H9 (cell line): ENCODE measurements around the gene PDE7B. TPM values are rescaled to one million over a fixed set of nuclear protein-coding genes. Genes with fewer than 3 reads are reported as not detected.
A peak's percentile ranks its signal among the peaks of the same experiment; 100 is the strongest.

Experiments
- DNase-seq: peaks from one replicate; pipeline ENCODE4 v3.0.0-alpha.2; 2017
- H2AFZ ChIP-seq: one replicate; pipeline ENCODE4 v1.6.1; 2013; ENCODE audit warnings: mild to moderate bottlenecking, low read length, control low read depth, moderate library complexity
- H2AK5ac ChIP-seq: 2 replicates; pipeline ENCODE4 v1.6.1; 2013; ENCODE audit warnings: low read length, control low read depth, mixed read lengths; ENCODE audit not compliant: insufficient read length
- H2BK120ac ChIP-seq: one replicate; pipeline ENCODE4 v1.6.1; 2013; ENCODE audit warnings: low read depth, mild to moderate bottlenecking, low read length, control low read depth, inconsistent platforms; ENCODE audit not compliant: poor library complexity, severe bottlenecking
- H2BK12ac ChIP-seq: 2 replicates; pipeline ENCODE4 v1.6.1; 2013; ENCODE audit warnings: low read length, control low read depth, mixed read lengths, low read depth; ENCODE audit not compliant: insufficient read length
- H2BK15ac ChIP-seq: 2 replicates; pipeline ENCODE4 v1.6.1; 2013; ENCODE audit warnings: low read depth, low read length, control low read depth
- H2BK20ac ChIP-seq: one replicate; pipeline ENCODE4 v1.6.1; 2013; ENCODE audit warnings: low read depth, mild to moderate bottlenecking, low read length, control low read depth, inconsistent platforms; ENCODE audit not compliant: poor library complexity, severe bottlenecking
- H2BK5ac ChIP-seq: 2 replicates; pipeline ENCODE4 v1.6.1; 2013; ENCODE audit warnings: low read length, control low read depth, mixed read lengths; ENCODE audit not compliant: insufficient read length
- H3K14ac ChIP-seq: 2 replicates; pipeline ENCODE4 v1.6.1; 2013; ENCODE audit warnings: low read length, control low read depth; ENCODE audit not compliant: insufficient read depth
- H3K18ac ChIP-seq: 2 replicates; pipeline ENCODE4 v1.6.1; 2013; ENCODE audit warnings: low read depth, mild to moderate bottlenecking, mixed read lengths, low read length, control low read depth; ENCODE audit not compliant: insufficient read length
- H3K23ac ChIP-seq: 2 replicates; pipeline ENCODE4 v1.6.1; 2013; ENCODE audit warnings: low read length, control low read depth, mixed read lengths, low read depth; ENCODE audit not compliant: insufficient read length
- H3K23me2 ChIP-seq: 2 replicates; pipeline ENCODE4 v1.6.1; 2013; ENCODE audit warnings: low read depth, mild to moderate bottlenecking, mixed read lengths, low read length, control low read depth; ENCODE audit not compliant: insufficient read length, poor library complexity, severe bottlenecking
- H3K27ac ChIP-seq: 2 replicates; pipeline ENCODE4 v1.5.1; 2013; ENCODE audit warnings: low read length, control low read depth, mixed read lengths, low read depth; ENCODE audit not compliant: insufficient read length
- H3K27me3 ChIP-seq: 2 replicates; pipeline ENCODE4 v1.6.1; 2013; ENCODE audit warnings: low read length, control low read depth, inconsistent platforms; ENCODE audit not compliant: insufficient read depth
- H3K4ac ChIP-seq: 2 replicates; pipeline ENCODE4 v1.6.1; 2013; ENCODE audit warnings: low read depth, mild to moderate bottlenecking, control low read depth, inconsistent platforms, low read length, moderate library complexity
- H3K4me1 ChIP-seq: 2 replicates; pipeline ENCODE4 v1.6.1; 2013; ENCODE audit warnings: low read length, control low read depth, inconsistent platforms; ENCODE audit not compliant: insufficient read depth
- H3K4me2 ChIP-seq: 2 replicates; pipeline ENCODE4 v1.6.1; 2013; ENCODE audit warnings: low read length, control low read depth, mixed read lengths; ENCODE audit not compliant: insufficient read length, insufficient read depth
- H3K56ac ChIP-seq: 2 replicates; pipeline ENCODE4 v1.6.1; 2013; ENCODE audit warnings: low read depth, mild to moderate bottlenecking, mixed read lengths, low read length, control low read depth; ENCODE audit not compliant: insufficient read length
- H3K79me1 ChIP-seq: 2 replicates; pipeline ENCODE4 v1.6.1; 2013; ENCODE audit warnings: low read depth, mild to moderate bottlenecking, moderate library complexity, low read length, control low read depth, inconsistent platforms; ENCODE audit not compliant: insufficient read depth, poor library complexity, severe bottlenecking
- H3K79me2 ChIP-seq: 2 replicates; pipeline ENCODE4 v1.6.1; 2013; ENCODE audit warnings: low read length, control low read depth, inconsistent platforms; ENCODE audit not compliant: insufficient read depth
- H3K9ac ChIP-seq: 2 replicates; pipeline ENCODE4 v1.6.1; 2013; ENCODE audit warnings: low read length, control low read depth, mixed read lengths; ENCODE audit not compliant: insufficient read length; ENCODE audit errors: extremely low read depth
- H3K9me3 ChIP-seq: one replicate; pipeline ENCODE4 v1.6.1; 2013; ENCODE audit warnings: low read depth, low read length, inconsistent platforms; ENCODE audit not compliant: control insufficient read depth
- H3T11ph ChIP-seq: one replicate; pipeline ENCODE4 v1.6.1; 2013; ENCODE audit warnings: mild to moderate bottlenecking, low read length, control low read depth, inconsistent platforms
- H4K20me1 ChIP-seq: one replicate; pipeline ENCODE4 v1.6.1; 2013; ENCODE audit not compliant: control insufficient read depth, insufficient read length, insufficient read depth
- H4K5ac ChIP-seq: 2 replicates; pipeline ENCODE4 v1.6.1; 2013; ENCODE audit warnings: low read depth, mild to moderate bottlenecking, mixed read lengths, low read length, control low read depth; ENCODE audit not compliant: insufficient read length
- H4K8ac ChIP-seq: replicated peaks from 2 replicates; pipeline ENCODE4 v1.6.1; 2013; ENCODE audit warnings: low read length, control low read depth, mixed read lengths, low read depth; ENCODE audit not compliant: insufficient read length
- H4K91ac ChIP-seq: 2 replicates; pipeline ENCODE4 v1.6.1; 2013; ENCODE audit warnings: low read depth, mild to moderate bottlenecking, moderate library complexity, mixed read lengths, low read length, control low read depth; ENCODE audit not compliant: insufficient read length
- H3K27ac Mint-ChIP-seq, 3 experiments: 2 replicates in 2 of 3; 3 replicates in 1 of 3; pipeline ENCODE4 v1.8.0; 2020 to 2021; ENCODE audit warnings: mixed read lengths in 3 of 3, mild to moderate bottlenecking in 1 of 3, moderate library complexity in 1 of 3
- H3K27me3 Mint-ChIP-seq: 2 replicates; pipeline ENCODE4 v1.8.0; 2021; ENCODE audit warnings: low read depth, mild to moderate bottlenecking, moderate library complexity, mixed read lengths
- H3K36me3 Mint-ChIP-seq, 3 experiments: 2 replicates in 2 of 3; 3 replicates in 1 of 3; pipeline ENCODE4 v1.8.0; 2020 to 2021; ENCODE audit warnings: low read depth in 3 of 3, mixed read lengths in 3 of 3; ENCODE audit not compliant: insufficient read depth in 1 of 3
- H3K4me1 Mint-ChIP-seq, 2 experiments: 2 replicates each; pipeline ENCODE4 v1.8.0; 2020; ENCODE audit warnings: mixed read lengths in 2 of 2
- H3K4me3 Mint-ChIP-seq, 2 experiments: 2 replicates in 1 of 2; 3 replicates in 1 of 2; pipeline ENCODE4 v1.8.0; 2020 to 2021; ENCODE audit warnings: mild to moderate bottlenecking in 2 of 2, mixed read lengths in 2 of 2, moderate library complexity in 1 of 2
- H3K9me3 Mint-ChIP-seq, 2 experiments: 2 replicates in 1 of 2; 3 replicates in 1 of 2; pipeline ENCODE4 v1.8.0; 2020; ENCODE audit warnings: mild to moderate bottlenecking in 2 of 2, mixed read lengths in 2 of 2, moderate library complexity in 1 of 2
- CTCF ChIP-seq: fragments of 200-600 bp; sonication (generic); conservative IDR thresholded peaks from 3 replicates; pipeline ENCODE4 v1.8.0; 2021; ENCODE audit warnings: antibody characterized with exemption, mild to moderate bottlenecking
- WGBS: extraction: QIAGEN DNeasy Blood & Tissue Kit; methylation state at CpG from one replicate; pipeline ENCODE4 v1.1.7; 2013; ENCODE audit warnings: missing lambda C conversion rate, low lambda C conversion rate, mixed read lengths; ENCODE audit not compliant: insufficient read length; ENCODE audit errors: extremely low coverage; 5-methylcytosine and 5-hydroxymethylcytosine counted together
- total RNA-seq: library from RNA; stranded (reverse); gene quantifications from 2 replicates; pipeline ENCODE4 v1.2.1, GENCODE V29; 2021

PDE7B gene
- total RNA-seq, 1 experiment from 2014 or later, result not detected

DNA sequence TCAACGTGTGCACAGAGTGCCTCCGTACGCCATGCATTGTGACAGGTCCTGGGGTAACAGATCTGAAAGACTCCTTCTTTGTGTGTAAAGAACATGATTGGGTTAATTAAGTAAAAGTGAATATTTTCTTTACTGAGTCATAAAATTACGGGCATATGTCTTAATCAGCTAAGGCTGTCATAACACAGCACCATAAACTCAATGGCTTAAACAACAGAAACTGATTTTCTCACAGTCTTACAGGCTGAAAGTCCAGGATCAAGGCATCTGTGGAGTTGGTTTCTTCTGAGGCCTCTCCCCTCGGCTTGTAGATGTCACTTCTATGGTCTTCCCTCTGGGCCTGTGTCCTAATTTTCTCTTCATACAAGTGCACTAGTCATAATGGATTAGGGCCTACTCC lies 221.7 kb downstream of the PDE7B start:
- Histone ChIP-seq H3K4me2 (no peak overlapping the region), H4K8ac (no peak overlapping the region), H3K9ac (no peak overlapping the region), H3K79me2 (no peaks in the 10 kb centered on the region), H4K5ac (no peak overlapping the region), H4K91ac (no peak overlapping the region), H2BK120ac (no peak overlapping the region), H2BK15ac (no peak overlapping the region), H2AFZ (no peak overlapping the region), H3K18ac (no peak overlapping the region), H3T11ph (no peak overlapping the region), H3K27me3 (no peaks in the 10 kb centered on the region), H3K56ac (no peak overlapping the region), H2BK12ac (no peak overlapping the region), H2BK5ac (no peak overlapping the region), H3K4me1 (no peaks in the 10 kb centered on the region; the same call in 1 of the 2 replicates), H2AK5ac (no peak overlapping the region), H3K4ac (no peak overlapping the region), H4K20me1 (no peaks in the 10 kb centered on the region), H2BK20ac (no peak overlapping the region), H3K23ac (no peak overlapping the region), H3K79me1 (no peaks in the 10 kb centered on the region), H3K14ac (no peak overlapping the region), H3K9me3 (no peaks in the 10 kb centered on the region), H3K27ac (no peak overlapping the region), H3K23me2 (no peaks in the 10 kb centered on the region)
- TF ChIP-seq CTCF, result no peak
- no peaks in the 10 kb centered on the region for H3K27me3 Mint-ChIP-seq
- H3K27ac Mint-ChIP-seq, result peak overlapping the region in 1 of 3 experiments; percentile 47; a peak in 1 of 7 replicates
- no peaks in the 10 kb centered on the region for H3K36me3 Mint-ChIP-seq
- H3K4me1 Mint-ChIP-seq, result peaks cover 10 to 12% of the 10 kb centered on the region in 2 experiments
- H3K9me3 Mint-ChIP-seq, result no peaks in the 10 kb centered on the region
- no peak overlapping the region for H3K4me3 Mint-ChIP-seq
- WGBS, result no CpG with 5 or more reads among the region's 5 CpGs
- no peak for DNase-seq
